Neural progenitor cell (in vitro differentiated cells): ENCODE results near the gene CETN2.

Experiments used
- CTCF ChIP-seq: fragments of 200-600 bp; sonication (generic); IDR thresholded peaks from 2 replicates; pipeline ENCODE4 v1.5.1; 2017; ENCODE audit warnings: antibody characterized with exemption, mild to moderate bottlenecking
- EZH2 ChIP-seq: fragments of 200-600 bp; sonication (generic); IDR thresholded peaks from 2 replicates; pipeline ENCODE4 v1.6.1; 2017; ENCODE audit warnings: antibody characterized with exemption, mild to moderate bottlenecking, moderate library complexity
- EZH2phosphoT487 ChIP-seq: fragments of 200-600 bp; sonication (generic); IDR thresholded peaks from 2 replicates; pipeline ENCODE4 v1.6.1; 2017; ENCODE audit warnings: antibody characterized with exemption

- no peak for TF ChIP-seq CTCF
- TF ChIP-seq EZH2, result no peak
- TF ChIP-seq EZH2phosphoT487, result no peak
Measured at GRCh38 chrX:152813206-152813605, 17.4 kb downstream of the CETN2 start.
